HEK293T (cell line): ENCODE data around the gene RNF32.

Source experiments
- ARNT ChIP-seq: fragments of 450-650 bp; IDR thresholded peaks from 2 replicates; pipeline ENCODE4 v1.6.1; 2017; ENCODE audit warnings: mild to moderate bottlenecking
- BHLHE40 ChIP-seq: fragments of 450-650 bp; IDR thresholded peaks from 2 replicates; pipeline ENCODE4 v1.6.1; 2016; ENCODE audit warnings: mild to moderate bottlenecking, moderate library complexity, borderline replicate concordance
- CTBP1 ChIP-seq: fragments of 450-650 bp; IDR thresholded peaks from 2 replicates; pipeline ENCODE4 v1.6.1; 2016; ENCODE audit warnings: borderline replicate concordance
- ELF4 ChIP-seq: fragments of 450-650 bp; IDR thresholded peaks from 2 replicates; pipeline ENCODE4 v1.6.1; 2017; ENCODE audit warnings: antibody characterized with exemption
- FOXA1 ChIP-seq: fragments of 450-650 bp; IDR thresholded peaks from 2 replicates; pipeline ENCODE4 v1.6.1; 2016; ENCODE audit warnings: mild to moderate bottlenecking
- FOXK2 ChIP-seq: fragments of 450-650 bp; IDR thresholded peaks from 2 replicates; pipeline ENCODE4 v1.6.1; 2016; ENCODE audit warnings: mild to moderate bottlenecking
- FOXM1 ChIP-seq: fragments of 450-650 bp; IDR thresholded peaks from 2 replicates; pipeline ENCODE4 v1.6.1; 2017; ENCODE audit warnings: mild to moderate bottlenecking, borderline replicate concordance
- NFRKB ChIP-seq: fragments of 450-650 bp; IDR thresholded peaks from 2 replicates; pipeline ENCODE4 v1.6.1; 2016; ENCODE audit warnings: mild to moderate bottlenecking, moderate library complexity
- SP1 ChIP-seq: fragments of 450-650 bp; IDR thresholded peaks from 2 replicates; pipeline ENCODE4 v1.6.1; 2017
- SUZ12 ChIP-seq: fragments of 450-650 bp; IDR thresholded peaks from 2 replicates; pipeline ENCODE4 v1.6.1; 2016; ENCODE audit warnings: mild to moderate bottlenecking
- TARDBP ChIP-seq: fragments of 450-650 bp; IDR thresholded peaks from 2 replicates; pipeline ENCODE4 v1.6.1; 2016
- ZNF384 ChIP-seq: fragments of 450-650 bp; IDR thresholded peaks from 2 replicates; pipeline ENCODE4 v1.6.1; 2016

- TF ChIP-seq SP1 (no peak), ELF4 (no peak), SUZ12 (no peak), ZNF384 (no peak), ARNT (no peak), NFRKB (no peak), BHLHE40 (no peak), TARDBP (no peak), FOXA1 (no peak), FOXM1 (no peak), CTBP1 (no peak), FOXK2 (no peak)
These were observed 14.2 kb upstream of the RNF32 start for GRCh38 chr7:156626220-156626895.
